ENCODE data around the gene KRTAP10-8. TPM values are rescaled to one million over a fixed set of nuclear protein-coding genes. Genes with fewer than 3 reads are reported as not detected.

KRTAP10-8 gene
- total and polyA plus RNA-seq, 2 experiments from 2014 or later = not detected

- DNase-seq (ENCODE audit: low spot score) (no peak), ATAC-seq (no peak)
- Histone ChIP-seq H3K9me2 (ENCODE audit: insufficient read depth) (no peaks in the 10 kb centered on the region), H3K36me3 (ENCODE audit: insufficient read depth) (no peaks in the 10 kb centered on the region), H3K4me2 (no peak overlapping the region), H4K20me1 (replicated peaks; ENCODE audit: insufficient read depth) (no peaks in the 10 kb centered on the region), H2AFZ (no peak overlapping the region), H3K27ac (ENCODE audit: low read depth) (no peak overlapping the region), H3K79me2 (replicated peaks; ENCODE audit: insufficient read depth) (no peaks in the 10 kb centered on the region), H3K4me3 (no peak overlapping the region), H3K4me1 (ENCODE audit: insufficient read depth) (no peaks in the 10 kb centered on the region), H3K27me3 (ENCODE audit: insufficient read depth) (no peaks in the 10 kb centered on the region), H3F3A (replicated peaks; ENCODE audit: low read depth) (no peaks in the 10 kb centered on the region)
- Mint-ChIP-seq H3K27me3 (ENCODE audit: insufficient read depth, low read depth, poor library complexity) (peaks cover 11% of the 10 kb centered on the region), H3K36me3 (ENCODE audit: low read depth) (peaks cover 3% of the 10 kb centered on the region; the same call in 2 of the 3 replicates), H3K4me1 (peaks cover 9% of the 10 kb centered on the region), H3K9me3 (peaks cover 30% of the 10 kb centered on the region), H3K4me3 (no peak overlapping the region), H3K27ac (no peak overlapping the region)
- TF ChIP-seq CREB1 (CRISPR knock-in tag; IDR thresholded peaks at IDR 0.05; ENCODE audit: low read depth) (no peak), REST (IDR thresholded peaks at IDR 0.05; ENCODE audit: unreplicated experiment) (no peak), EZH2phosphoT487 (IDR thresholded peaks at IDR 0.05; ENCODE audit: unreplicated experiment) (no peak), EZH2 (IDR thresholded peaks at IDR 0.05; ENCODE audit: low read depth, unreplicated experiment) (no peak), ETS1 (IDR thresholded peaks at IDR 0.05) (no peak), STAT1 (IDR thresholded peaks at IDR 0.05; ENCODE audit: unreplicated experiment) (no peak), JUNB (IDR thresholded peaks at IDR 0.05; ENCODE audit: unreplicated experiment) (no peak), ZNF462 (CRISPR knock-in tag; IDR thresholded peaks at IDR 0.05) (no peak), NANOG (IDR thresholded peaks at IDR 0.05; ENCODE audit: borderline replicate concordance) (no peak), POLR2AphosphoS5 (IDR thresholded peaks at IDR 0.05; ENCODE audit: low read depth) (no peak), CTCF (conservative IDR thresholded peaks at IDR 0.05; ENCODE audit: low read depth in 2 of 2) (no peak)
Observed at GRCh38 chr21:44578371-44579055, 33.4 kb upstream of the KRTAP10-8 start.
